Thymus (tissue), 11 donors: ENCODE measurements around the gene RHBDD2. TPM values are rescaled to one million over a fixed set of nuclear protein-coding genes. Genes with fewer than 3 reads are reported as not detected.
"Not testable (repeated sequence)": the region's sequence is repeated elsewhere in the genome, so short reads cannot be mapped to it uniquely, and the experiment has no call there.

Experiments used
- DNase-seq, 9 donors: peaks; one replicate each; pipeline ENCODE4 v3.0.0-alpha.2; 2013; ENCODE audit warnings: low spot score in 9 of 9, low read depth in 6 of 9, missing footprints in 1 of 9
- H3K27ac ChIP-seq, 2 donors: one replicate each; pipeline ENCODE4 v1.5.1; 2013; ENCODE audit warnings: control low read depth in 1 of 2, low read depth in 1 of 2, low read length in 1 of 2, mild to moderate bottlenecking in 1 of 2, moderate library complexity in 1 of 2
- H3K27me3 ChIP-seq, 2 donors: one replicate each; pipeline ENCODE4 v1.5.1; 2013; ENCODE audit warnings: low read length in 1 of 2; ENCODE audit not compliant: control insufficient read depth in 2 of 2, insufficient read depth in 1 of 2
- H3K36me3 ChIP-seq, 2 donors: one replicate each; pipeline ENCODE4 v1.5.1; 2013; ENCODE audit warnings: low read length in 1 of 2, mild to moderate bottlenecking in 1 of 2, moderate library complexity in 1 of 2; ENCODE audit not compliant: control insufficient read depth in 2 of 2, insufficient read depth in 2 of 2
- H3K4me1 ChIP-seq, 2 donors: one replicate each; pipeline ENCODE4 v1.5.1; 2013; ENCODE audit warnings: low read length in 2 of 2; ENCODE audit not compliant: control insufficient read depth in 2 of 2, insufficient read depth in 2 of 2
- H3K4me3 ChIP-seq, 2 donors: one replicate each; pipeline ENCODE4 v1.5.1; 2013; ENCODE audit warnings: low read length in 2 of 2, control low read depth in 1 of 2, mild to moderate bottlenecking in 1 of 2
- H3K9me3 ChIP-seq, 2 donors: one replicate each; pipeline ENCODE4 v1.5.1; 2013; ENCODE audit warnings: low read length in 1 of 2, mild to moderate bottlenecking in 1 of 2; ENCODE audit not compliant: control insufficient read depth in 2 of 2, insufficient read depth in 1 of 2
- WGBS: extraction: QIAGEN DNeasy Blood & Tissue Kit; methylation state at CpG from one replicate; pipeline ENCODE4 v1.1.7; 2013; 5-methylcytosine and 5-hydroxymethylcytosine counted together
- polyA plus RNA-seq: library from polyadenylated mRNA; stranded (reverse); fragments of 200-250 nt; gene quantifications from one replicate; pipeline ENCODE4 v1.2.3, GENCODE V29; 2013
- total RNA-seq: library from RNA; stranded (reverse); fragments of 120-200 nt; gene quantifications from one replicate; pipeline ENCODE4 v1.2.4, GENCODE V29; 2013
- donor health status: healthy.

RHBDD2 gene
- total and polyA plus RNA-seq, 2 donors = 18.3 to 90.7 TPM

- not testable (repeated sequence) for H3K4me3 ChIP-seq, H3K27ac ChIP-seq, DNase-seq, H3K27me3 ChIP-seq, H3K9me3 ChIP-seq, H3K4me1 ChIP-seq, H3K36me3 ChIP-seq
- WGBS = 98% methylated on average over 10 of the region's 10 CpGs
Observed at GRCh38 chr7:75854813-75855345, 24.0 kb upstream of the RHBDD2 start.

GRCh38 chr7:75856536-75856935, 22.3 kb upstream of the RHBDD2 start:
- Histone ChIP-seq H3K4me1 (no peaks in the 10 kb centered on the region), H3K9me3 (no peaks in the 10 kb centered on the region), H3K36me3 (no peaks in the 10 kb centered on the region), H3K27ac (no peak overlapping the region), H3K4me3 (no peak overlapping the region), H3K27me3 (no peaks in the 10 kb centered on the region)
- 67% methylated on average over 6 of the region's 6 CpGs for WGBS
- DNase-seq = no peak

GRCh38 chr7:75858410-75858809, 20.4 kb upstream of the RHBDD2 start:
- Histone ChIP-seq H3K4me1 (no peaks in the 10 kb centered on the region), H3K36me3 (no peaks in the 10 kb centered on the region), H3K9me3 (no peaks in the 10 kb centered on the region), H3K27ac (no peak overlapping the region), H3K4me3 (no peak overlapping the region), H3K27me3 (no peaks in the 10 kb centered on the region)
- no peak for DNase-seq

- H3K36me3 ChIP-seq = no peaks in the 10 kb centered on the region
- H3K4me3 ChIP-seq = no peak overlapping the region
- H3K27ac ChIP-seq = no peak overlapping the region
- H3K9me3 ChIP-seq = no peaks in the 10 kb centered on the region
- peaks cover 0 to 4% of the 10 kb centered on the region in 2 donors for H3K27me3 ChIP-seq
- 90% methylated on average over 4 of the region's 4 CpGs for WGBS
- no peaks in the 10 kb centered on the region for H3K4me1 ChIP-seq
- no peak for DNase-seq
Observed at GRCh38 chr7:75861636-75862035, 17.2 kb upstream of the RHBDD2 start.

GRCh38 chr7:75864251-75864650, 14.6 kb upstream of the RHBDD2 start:
- not testable (repeated sequence) for DNase-seq, H3K4me1 ChIP-seq, H3K9me3 ChIP-seq, H3K36me3 ChIP-seq, H3K4me3 ChIP-seq, H3K27me3 ChIP-seq, H3K27ac ChIP-seq
- 96% methylated on average over 4 of the region's 4 CpGs for WGBS

GRCh38 chr7:75866114-75866488, 12.7 kb upstream of the RHBDD2 start:
- Histone ChIP-seq H3K4me3 (no peak overlapping the region), H3K27ac (no peak overlapping the region), H3K36me3 (no peaks in the 10 kb centered on the region), H3K27me3 (peaks cover 0 to 6% of the 10 kb centered on the region in 2 donors), H3K4me1 (no peaks in the 10 kb centered on the region), H3K9me3 (no peaks in the 10 kb centered on the region)
- 81% methylated on average over 5 of the region's 5 CpGs for WGBS
- DNase-seq = no peak

GRCh38 chr7:75866489-75867389, 12.1 kb upstream of the RHBDD2 start:
- Histone ChIP-seq H3K4me3 (no peak overlapping the region), H3K9me3 (peaks cover 0 to 2% of the 10 kb centered on the region in 2 donors), H3K4me1 (no peaks in the 10 kb centered on the region), H3K27ac (no peak overlapping the region), H3K36me3 (no peaks in the 10 kb centered on the region), H3K27me3 (peaks cover 0 to 6% of the 10 kb centered on the region in 2 donors)
- peak in 6 of 9 donors; percentile 20 to 65 (median 49) for DNase-seq
- 56% methylated on average over 19 of the region's 19 CpGs for WGBS

- H3K27me3 ChIP-seq = peaks cover 0 to 6% of the 10 kb centered on the region in 2 donors
- DNase-seq = no peak
Observed at GRCh38 chr7:75867390-75867717, 11.5 kb upstream of the RHBDD2 start.

GRCh38 chr7:75868153-75868552, 10.7 kb upstream of the RHBDD2 start:
- peaks cover 0 to 4% of the 10 kb centered on the region in 2 donors for H3K9me3 ChIP-seq
- H3K27ac ChIP-seq = no peak overlapping the region
- no peak for DNase-seq
- H3K36me3 ChIP-seq = no peaks in the 10 kb centered on the region
- no peaks in the 10 kb centered on the region for H3K4me1 ChIP-seq
- no peak overlapping the region for H3K4me3 ChIP-seq
- 98% methylated on average over 2 of the region's 2 CpGs for WGBS
- H3K27me3 ChIP-seq = peaks cover 0 to 6% of the 10 kb centered on the region in 2 donors

More at GRCh38 chr7:75867390-75867717, 11.5 kb upstream of the RHBDD2 start:
- Histone ChIP-seq H3K27ac (no peak overlapping the region), H3K4me1 (no peaks in the 10 kb centered on the region), H3K4me3 (no peak overlapping the region), H3K9me3 (peaks cover 0 to 4% of the 10 kb centered on the region in 2 donors), H3K36me3 (no peaks in the 10 kb centered on the region)
- WGBS = 93% methylated on average over 4 of the region's 4 CpGs
